Activated CD4-positive, alpha-beta T cell treated with anti-CD3 and anti-CD28 coated beads, Interleukin-2, Interleukin-4, amounts not matched to agents 100 ng/mL and 50 ng/mL, durations not matched to agents 16 hours and 8 hours (primary cell): ENCODE measurements around the gene MRPS5.
"Not testable (repeated sequence)": the region's sequence is repeated elsewhere in the genome, so short reads cannot be mapped to it uniquely, and the experiment has no call there.

Source experiments
- DNase-seq: peaks from one replicate; pipeline ENCODE4 v3.0.0-alpha.2; 2020; ENCODE audit warnings: low spot score

Gene MRPS5

GRCh38 chr2:95046371-95047112 lies 75.1 kb downstream of the MRPS5 start:
- DNase-seq: no peak

DNA sequence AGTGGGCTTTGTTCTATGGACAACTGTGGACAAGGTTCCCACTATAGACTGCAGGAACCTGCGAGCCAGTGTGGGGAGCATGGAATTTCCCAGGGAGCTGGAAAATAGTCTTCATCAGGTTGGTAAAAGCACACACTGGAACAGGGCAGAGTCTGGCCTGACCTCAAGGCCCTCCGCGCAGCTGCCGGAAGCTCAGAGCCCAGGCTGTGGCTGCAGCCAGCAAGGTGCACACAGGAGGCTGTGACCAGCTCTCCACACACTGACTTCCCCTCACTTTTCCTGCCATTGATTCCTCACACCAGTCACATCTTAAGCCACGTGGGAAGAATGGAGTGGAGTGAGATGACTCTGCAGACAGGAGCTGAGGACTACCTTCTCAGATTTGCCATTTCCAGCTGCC lies 77.0 kb downstream of the MRPS5 start:
- no peak for DNase-seq

DNA sequence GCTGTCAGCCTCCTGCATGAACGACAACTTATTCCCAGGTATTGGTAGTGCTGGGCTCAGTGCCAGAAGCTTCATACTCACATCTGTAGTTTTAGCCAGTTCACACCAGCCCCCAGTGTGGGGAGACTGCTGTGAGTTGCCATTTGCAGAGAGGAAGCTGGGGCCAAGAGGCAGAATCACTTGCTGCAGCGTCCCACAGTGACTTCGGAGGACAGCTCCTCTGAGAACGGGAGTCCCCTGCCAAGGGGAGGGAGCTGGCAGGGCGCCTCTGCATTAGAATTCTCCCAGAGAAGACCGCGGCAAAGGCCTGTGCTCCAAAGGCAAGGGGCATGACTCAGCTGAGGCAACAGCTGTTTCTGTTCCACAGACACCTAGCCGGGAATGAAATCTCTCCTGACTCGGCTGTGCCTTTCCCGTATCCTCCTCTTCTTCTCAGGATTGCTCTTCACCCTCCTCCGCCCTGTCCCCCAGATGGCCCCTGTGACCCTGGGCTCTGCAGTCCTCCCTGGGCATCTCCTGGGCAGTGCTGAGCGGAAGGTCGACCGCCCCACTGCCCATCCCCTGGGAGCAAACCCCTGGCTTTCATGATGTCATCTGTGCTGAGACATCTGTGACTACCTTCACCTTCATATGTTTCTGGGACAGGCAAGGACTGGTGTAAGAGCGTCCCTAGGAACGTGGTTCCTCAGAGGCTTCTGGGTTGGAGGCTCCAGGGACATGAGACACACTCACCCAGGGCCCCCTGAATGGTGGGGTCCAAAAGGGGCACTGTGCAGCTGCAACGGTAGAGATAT lies 78.1 kb downstream of the MRPS5 start:
- no peak for DNase-seq

DNA sequence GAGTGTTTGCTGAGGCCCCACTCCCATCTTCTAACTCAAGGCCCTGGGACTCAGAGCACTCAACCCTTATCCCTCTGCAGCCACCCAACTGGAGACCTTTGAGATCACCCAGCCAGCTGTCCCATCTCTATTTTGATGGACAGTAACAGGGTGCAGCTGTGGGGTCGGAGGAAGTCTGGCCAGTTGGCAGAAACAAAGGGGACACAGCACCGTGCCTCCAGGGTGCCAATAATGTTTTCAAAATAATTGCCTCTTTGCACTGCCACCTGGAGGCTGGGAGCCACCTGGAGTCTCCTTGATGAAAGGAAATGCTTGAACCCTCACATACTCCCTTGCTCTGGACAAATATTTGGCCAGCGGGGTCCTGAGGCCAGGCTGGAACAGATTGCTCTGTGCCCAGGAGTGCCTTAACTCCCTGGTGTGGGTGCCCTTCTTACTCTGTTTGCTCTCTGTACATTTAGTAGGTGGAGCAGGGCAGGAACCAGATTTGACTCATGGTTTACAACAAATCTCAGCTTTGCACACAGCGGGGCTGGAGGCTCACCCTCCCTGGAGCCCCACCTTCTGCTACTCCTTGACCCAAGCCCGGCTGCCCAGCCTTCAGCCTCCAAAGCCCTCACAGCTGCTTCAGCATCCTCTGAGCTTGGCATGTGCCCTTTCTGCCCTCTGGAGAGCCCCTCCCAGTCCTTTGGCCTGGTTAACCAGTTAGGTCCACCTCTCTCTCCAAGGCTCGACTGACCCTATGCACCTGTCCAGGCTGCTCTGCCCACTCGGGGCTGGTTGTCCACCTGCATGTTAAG lies 78.9 kb downstream of the MRPS5 start:
- DNase-seq: no peak

- DNase-seq: no peak
Observed at GRCh38 chr2:95041824-95042442, 79.7 kb downstream of the MRPS5 start.

DNA sequence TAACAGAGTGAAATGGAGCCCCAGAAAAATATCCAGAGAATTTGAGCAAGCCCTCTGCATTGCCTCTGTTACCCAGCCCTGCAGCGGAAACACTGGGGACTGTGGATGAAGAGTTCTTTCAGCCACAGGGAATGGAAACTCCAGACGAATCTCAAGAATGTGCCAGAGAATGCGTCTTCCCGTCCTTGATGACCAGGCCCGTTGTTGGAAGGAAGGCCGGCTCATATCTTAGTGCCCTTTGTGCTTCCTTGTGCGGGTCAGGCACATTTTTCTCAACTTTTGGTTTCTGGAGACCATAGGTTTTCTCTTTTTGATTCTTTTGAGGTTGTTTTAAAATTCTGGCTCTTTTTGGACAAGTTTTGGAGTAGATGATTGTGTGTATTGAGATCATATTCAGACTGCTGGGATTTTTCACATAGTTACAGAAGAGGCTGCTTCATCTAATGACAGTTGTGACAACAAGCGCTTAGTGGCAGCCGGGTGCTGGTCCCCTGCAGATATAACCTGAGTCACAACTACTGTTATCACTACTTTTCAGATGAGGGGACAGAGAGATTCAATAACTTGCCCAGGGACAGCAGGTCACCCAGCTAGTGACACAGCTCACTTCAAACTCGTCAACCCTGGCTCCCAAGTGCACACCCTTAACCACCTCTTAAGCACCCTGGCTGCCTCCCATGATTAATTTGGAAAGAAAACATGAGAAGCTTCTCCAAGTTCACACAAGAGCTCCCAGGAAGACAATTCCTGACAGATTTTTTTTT lies 80.4 kb downstream of the MRPS5 start:
- no peak for DNase-seq

- no peak for DNase-seq
Observed at GRCh38 chr2:95040426-95040825, 81.2 kb downstream of the MRPS5 start.

DNA sequence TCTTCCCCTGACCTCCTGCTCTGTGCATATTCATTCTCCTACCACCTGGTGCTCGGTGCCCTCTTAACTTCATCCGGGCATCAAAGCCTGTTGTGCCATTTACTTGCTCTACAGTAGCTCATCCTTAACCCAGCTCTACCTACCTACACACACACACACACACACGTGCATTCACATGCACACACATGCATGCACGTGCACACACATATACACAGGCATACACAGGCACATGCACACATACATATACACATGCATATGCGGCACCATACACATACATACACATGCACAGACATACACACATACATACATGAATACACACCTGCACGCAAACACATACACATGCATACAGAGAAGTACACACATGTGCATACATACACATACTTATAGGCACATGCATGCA lies 81.6 kb downstream of the MRPS5 start:
- no peak for DNase-seq

GRCh38 chr2:95039363-95039762 lies 82.2 kb downstream of the MRPS5 start:
- no peak for DNase-seq

GRCh38 chr2:95038635-95039298 lies 82.8 kb downstream of the MRPS5 start:
- DNase-seq: no peak

- not testable (repeated sequence) for DNase-seq
Observed at GRCh38 chr2:95037841-95038585, 83.6 kb downstream of the MRPS5 start.

DNA sequence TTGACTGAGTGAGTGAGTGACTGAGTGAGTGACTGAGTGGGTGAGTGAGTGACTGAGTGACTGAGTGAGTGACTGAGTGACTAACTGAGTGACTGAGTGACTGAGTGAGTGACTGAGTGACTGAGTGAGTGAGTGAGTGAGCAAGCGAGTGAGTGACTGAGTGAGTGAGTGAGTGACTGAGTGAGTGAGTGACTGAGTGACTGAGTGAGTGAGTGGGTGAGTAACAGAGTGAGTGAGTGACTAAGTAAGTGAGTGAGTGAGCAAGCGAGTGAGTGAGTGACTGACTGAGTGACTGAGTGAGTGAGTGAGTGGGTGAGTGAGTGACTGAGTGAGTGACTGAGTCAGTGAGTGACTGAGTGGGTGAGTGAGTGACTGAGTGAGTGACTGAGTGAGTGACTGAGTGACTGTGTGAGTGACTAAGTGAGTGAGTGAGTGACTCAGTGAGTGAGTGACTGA lies 84.2 kb downstream of the MRPS5 start:
- DNase-seq: no peak

GRCh38 chr2:95036596-95037383 lies 84.8 kb downstream of the MRPS5 start:
- no peak for DNase-seq
